GM23338 (cell line): ENCODE results near the gene LGALS8. TPM values are rescaled to one million over a fixed set of nuclear protein-coding genes. Genes with fewer than 3 reads are reported as not detected.

Experiments
- ATAC-seq: fragments of 200-7000 bp; cut with Tn5 transposase; 3 replicates; pipeline ENCODE4 v1.9.1; 2020
- DNase-seq: peaks from one replicate; pipeline ENCODE4 v3.0.0-alpha.2; 2015; ENCODE audit warnings: low spot score
- H2AFZ ChIP-seq: fragments of 200-600 bp; sonication (generic); 2 replicates; pipeline ENCODE4 v1.8.0; 2016; ENCODE audit warnings: antibody characterized with exemption, mild to moderate bottlenecking, moderate library complexity
- H3F3A ChIP-seq: fragments of 200-600 bp; sonication (generic); replicated peaks from 2 replicates; pipeline ENCODE4 v1.8.0; 2017; ENCODE audit warnings: antibody characterized with exemption, mixed run types, low read depth
- H3K27ac ChIP-seq: fragments of 200-600 bp; sonication (generic); 2 replicates; pipeline ENCODE4 v1.6.1; 2016; ENCODE audit warnings: low read depth
- H3K27me3 ChIP-seq: fragments of 200-600 bp; sonication (generic); 2 replicates; pipeline ENCODE4 v1.8.0; 2016; ENCODE audit warnings: mild to moderate bottlenecking, mixed run types, moderate library complexity; ENCODE audit not compliant: insufficient read depth
- H3K36me3 ChIP-seq: fragments of 200-600 bp; sonication (generic); 2 replicates; pipeline ENCODE4 v1.8.0; 2016; ENCODE audit warnings: mild to moderate bottlenecking; ENCODE audit not compliant: insufficient read depth
- H3K4me1 ChIP-seq: fragments of 200-600 bp; sonication (generic); 2 replicates; pipeline ENCODE4 v1.8.0; 2016; ENCODE audit warnings: mild to moderate bottlenecking, moderate library complexity; ENCODE audit not compliant: insufficient read depth
- H3K4me2 ChIP-seq: fragments of 200-600 bp; sonication (generic); 2 replicates; pipeline ENCODE4 v1.7.1; 2017; ENCODE audit warnings: mixed run types
- H3K4me3 ChIP-seq: fragments of 200-600 bp; sonication (generic); 2 replicates; pipeline ENCODE4 v1.6.1; 2016; ENCODE audit warnings: mixed run types
- H3K79me2 ChIP-seq: fragments of 200-600 bp; sonication (generic); replicated peaks from 2 replicates; pipeline ENCODE4 v1.8.0; 2017; ENCODE audit warnings: mild to moderate bottlenecking; ENCODE audit not compliant: insufficient read depth
- H3K9me2 ChIP-seq: fragments of 200-600 bp; sonication (generic); 2 replicates; pipeline ENCODE4 v1.8.0; 2017; ENCODE audit not compliant: insufficient read depth
- H4K20me1 ChIP-seq: fragments of 200-600 bp; sonication (generic); replicated peaks from 2 replicates; pipeline ENCODE4 v1.8.0; 2017; ENCODE audit warnings: mild to moderate bottlenecking; ENCODE audit not compliant: insufficient read depth
- H3K27ac Mint-ChIP-seq: 2 replicates; pipeline ENCODE4 v1.8.0; 2020; ENCODE audit warnings: inconsistent platforms, mild to moderate bottlenecking, moderate library complexity, mixed read lengths
- H3K27me3 Mint-ChIP-seq: 3 replicates; pipeline ENCODE4 v1.8.0; 2022; ENCODE audit warnings: low read depth, mild to moderate bottlenecking, moderate library complexity, mixed read lengths, inconsistent platforms; ENCODE audit not compliant: insufficient read depth, poor library complexity
- H3K36me3 Mint-ChIP-seq: 3 replicates; pipeline ENCODE4 v1.8.0; 2021; ENCODE audit warnings: low read depth, mild to moderate bottlenecking, inconsistent platforms, moderate library complexity, mixed read lengths
- H3K4me1 Mint-ChIP-seq: 3 replicates; pipeline ENCODE4 v1.8.0; 2020; ENCODE audit warnings: mild to moderate bottlenecking, inconsistent platforms, mixed read lengths
- H3K4me3 Mint-ChIP-seq: 3 replicates; pipeline ENCODE4 v1.8.0; 2021; ENCODE audit warnings: moderate library complexity, mild to moderate bottlenecking, inconsistent platforms, mixed read lengths
- H3K9me3 Mint-ChIP-seq: 3 replicates; pipeline ENCODE4 v1.8.0; 2020; ENCODE audit warnings: moderate library complexity, mild to moderate bottlenecking, inconsistent platforms, mixed read lengths
- JUNB ChIP-seq: IDR thresholded peaks from one replicate; pipeline ENCODE4 v1.6.1; 2016; ENCODE audit warnings: antibody characterized with exemption; ENCODE audit not compliant: unreplicated experiment
- POLR2AphosphoS5 ChIP-seq: IDR thresholded peaks from 2 replicates; pipeline ENCODE4 v1.6.1; 2016; ENCODE audit warnings: antibody characterized with exemption, low read depth
- REST ChIP-seq: IDR thresholded peaks from one replicate; pipeline ENCODE4 v1.6.1; 2018; ENCODE audit warnings: antibody characterized with exemption; ENCODE audit not compliant: unreplicated experiment
- STAT1 ChIP-seq: IDR thresholded peaks from one replicate; pipeline ENCODE4 v1.6.1; 2016; ENCODE audit warnings: antibody characterized with exemption; ENCODE audit not compliant: unreplicated experiment
- polyA plus RNA-seq: library from polyadenylated mRNA; unstranded; fragments of >200 nt; fragmentation: Nextera tagmentation; extraction: Ambion mirVana; gene quantifications from 2 replicates; pipeline ENCODE4 v1.2.1, GENCODE V29; 2016
- total RNA-seq: library from RNA; depleted of rRNA; stranded (reverse); fragments of >200 nt; shearing (Covaris generic); gene quantifications from 2 replicates; pipeline ENCODE4 v1.2.3, GENCODE V29; 2014

LGALS8 gene
- total and polyA plus RNA-seq, 2 experiments from 2014 or later = 10.1 to 11.5 TPM

DNA sequence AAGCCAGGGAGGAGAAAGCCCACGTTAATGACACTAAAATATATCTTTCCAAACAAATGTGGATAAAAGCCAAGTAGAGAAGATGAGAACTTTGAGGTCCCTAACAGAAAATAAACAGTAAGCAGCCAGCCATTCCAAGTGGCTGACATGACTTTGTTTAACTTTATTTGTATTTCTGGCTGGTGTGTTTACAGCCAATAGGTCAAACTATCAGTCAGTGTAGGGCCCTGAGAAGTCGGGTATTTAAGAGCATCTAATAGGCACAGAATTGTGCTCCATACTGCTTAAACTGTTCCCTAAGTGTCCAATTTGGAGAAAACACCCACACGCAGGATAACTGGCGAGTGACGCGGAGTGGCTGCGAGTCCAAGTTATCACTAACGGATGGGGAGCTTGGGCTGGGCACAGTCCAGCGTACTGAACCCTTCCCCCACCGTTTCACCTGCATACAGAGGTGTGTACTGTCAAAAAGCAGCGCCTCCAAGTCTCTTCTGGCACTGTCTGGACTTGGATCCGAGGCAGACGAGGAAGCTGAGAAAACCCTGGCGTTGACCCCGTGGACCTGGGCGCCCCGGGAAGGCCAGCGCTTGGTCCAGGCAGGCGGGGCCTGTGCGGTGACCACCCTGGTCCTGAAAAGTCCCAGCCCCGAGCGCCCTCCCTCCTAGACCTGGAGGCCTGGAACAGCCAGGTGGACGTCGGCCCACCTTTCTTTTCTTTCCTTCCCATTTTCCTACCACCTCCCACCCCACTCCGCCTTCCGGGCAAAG lies 662 bp upstream of the LGALS8 start:
- Histone ChIP-seq H3K36me3 (no peaks in the 10 kb centered on the region; the same call in 1 of the 2 replicates), H3K9me2 (no peaks in the 10 kb centered on the region), H3K27ac (no peak overlapping the region), H3K4me2 (peak overlapping the region; percentile 85), H2AFZ (peak overlapping the region; percentile 92), H3K79me2 (no peaks in the 10 kb centered on the region), H3K27me3 (peaks cover 33% of the 10 kb centered on the region), H4K20me1 (no peaks in the 10 kb centered on the region), H3K4me1 (peaks cover 7% of the 10 kb centered on the region; the same call in 1 of the 2 replicates), H3K4me3 (peak overlapping the region; percentile 77), H3F3A (no peaks in the 10 kb centered on the region)
- TF ChIP-seq REST = peak; percentile 16
- TF ChIP-seq STAT1 = no peak
- Mint-ChIP-seq H3K9me3 (no peaks in the 10 kb centered on the region), H3K27me3 (peaks cover 10% of the 10 kb centered on the region), H3K4me3 (peak overlapping the region; percentile 89), H3K4me1 (peaks cover 7% of the 10 kb centered on the region), H3K27ac (no peak overlapping the region), H3K36me3 (no peaks in the 10 kb centered on the region)
- peak; percentile 48 for DNase-seq
- ATAC-seq = peak; percentile 66

GRCh38 chr1:236524142-236524894 lies 536 bp downstream of the LGALS8 start:
- H3K4me2 ChIP-seq = peak overlapping the region; percentile 85
- H3K4me1 Mint-ChIP-seq = peaks cover 7% of the 10 kb centered on the region; the same call in 2 of the 3 replicates
- no peaks in the 10 kb centered on the region for H3K9me3 Mint-ChIP-seq
- peaks cover 13% of the 10 kb centered on the region for H3K27me3 Mint-ChIP-seq
- H3F3A ChIP-seq = no peaks in the 10 kb centered on the region
- H3K27ac Mint-ChIP-seq = 0 out of 2 replicates have a peak overlapping the region, but pooled peaks have one; percentile 10
- peaks cover 33% of the 10 kb centered on the region for H3K27me3 ChIP-seq
- TF ChIP-seq JUNB (no peak), POLR2AphosphoS5 (peak; percentile 66)
- no peaks in the 10 kb centered on the region for H3K79me2 ChIP-seq
- peak overlapping the region; percentile 89 for H3K4me3 Mint-ChIP-seq
- H4K20me1 ChIP-seq = no peaks in the 10 kb centered on the region
- no peak overlapping the region for H3K27ac ChIP-seq
- no peaks in the 10 kb centered on the region for H3K36me3 Mint-ChIP-seq
- peak overlapping the region; percentile 77 for H3K4me3 ChIP-seq
- peak; percentile 68 for ATAC-seq
- DNase-seq = peak; percentile 83
- no peaks in the 10 kb centered on the region; the same call in 1 of the 2 replicates for H3K36me3 ChIP-seq
- H3K4me1 ChIP-seq = peaks cover 4% of the 10 kb centered on the region; the same call in 1 of the 2 replicates
- no peaks in the 10 kb centered on the region for H3K9me2 ChIP-seq
- H2AFZ ChIP-seq = peak overlapping the region; percentile 92
